ENCODE measurements around the gene GDPGP1.

GRCh38 chr15:90205050-90205848, 28.8 kb upstream of the GDPGP1 start:
- TF ChIP-seq POLR2A (IDR thresholded peaks at IDR 0.05; ENCODE audit: borderline replicate concordance, extremely low read depth, insufficient read depth, insufficient read length) (no peak), CTCF (IDR thresholded peaks at IDR 0.05 in 2 of 3, conservative IDR thresholded peaks at IDR 0.05 in 1 of 3; ENCODE audit: borderline replicate concordance in 1 of 3, insufficient read depth in 1 of 3, low read depth in 2 of 3, low read length in 2 of 3) (no peak), SIN3A (IDR thresholded peaks at IDR 0.05; ENCODE audit: low read depth) (no peak), MAX (IDR thresholded peaks at IDR 0.05) (no peak), EZH2 (IDR thresholded peaks at IDR 0.05) (no peak), TCF7L2 (IDR thresholded peaks at IDR 0.05; ENCODE audit: borderline replicate concordance, extremely low read depth, insufficient read depth, insufficient read length) (no peak), CEBPB (IDR thresholded peaks at IDR 0.05; ENCODE audit: low read depth) (no peak)

Measured in HCT116 (cell line).